GM21367 (cell line): Measurements from ENCODE around the gene ERCC6L.

Experiments
- ATAC-seq: cut with Tn5 transposase; IDR thresholded peaks from one replicate; pipeline ENCODE4 v1.9.1; 2021; ENCODE audit not compliant: unreplicated experiment

ERCC6L gene, protein sequence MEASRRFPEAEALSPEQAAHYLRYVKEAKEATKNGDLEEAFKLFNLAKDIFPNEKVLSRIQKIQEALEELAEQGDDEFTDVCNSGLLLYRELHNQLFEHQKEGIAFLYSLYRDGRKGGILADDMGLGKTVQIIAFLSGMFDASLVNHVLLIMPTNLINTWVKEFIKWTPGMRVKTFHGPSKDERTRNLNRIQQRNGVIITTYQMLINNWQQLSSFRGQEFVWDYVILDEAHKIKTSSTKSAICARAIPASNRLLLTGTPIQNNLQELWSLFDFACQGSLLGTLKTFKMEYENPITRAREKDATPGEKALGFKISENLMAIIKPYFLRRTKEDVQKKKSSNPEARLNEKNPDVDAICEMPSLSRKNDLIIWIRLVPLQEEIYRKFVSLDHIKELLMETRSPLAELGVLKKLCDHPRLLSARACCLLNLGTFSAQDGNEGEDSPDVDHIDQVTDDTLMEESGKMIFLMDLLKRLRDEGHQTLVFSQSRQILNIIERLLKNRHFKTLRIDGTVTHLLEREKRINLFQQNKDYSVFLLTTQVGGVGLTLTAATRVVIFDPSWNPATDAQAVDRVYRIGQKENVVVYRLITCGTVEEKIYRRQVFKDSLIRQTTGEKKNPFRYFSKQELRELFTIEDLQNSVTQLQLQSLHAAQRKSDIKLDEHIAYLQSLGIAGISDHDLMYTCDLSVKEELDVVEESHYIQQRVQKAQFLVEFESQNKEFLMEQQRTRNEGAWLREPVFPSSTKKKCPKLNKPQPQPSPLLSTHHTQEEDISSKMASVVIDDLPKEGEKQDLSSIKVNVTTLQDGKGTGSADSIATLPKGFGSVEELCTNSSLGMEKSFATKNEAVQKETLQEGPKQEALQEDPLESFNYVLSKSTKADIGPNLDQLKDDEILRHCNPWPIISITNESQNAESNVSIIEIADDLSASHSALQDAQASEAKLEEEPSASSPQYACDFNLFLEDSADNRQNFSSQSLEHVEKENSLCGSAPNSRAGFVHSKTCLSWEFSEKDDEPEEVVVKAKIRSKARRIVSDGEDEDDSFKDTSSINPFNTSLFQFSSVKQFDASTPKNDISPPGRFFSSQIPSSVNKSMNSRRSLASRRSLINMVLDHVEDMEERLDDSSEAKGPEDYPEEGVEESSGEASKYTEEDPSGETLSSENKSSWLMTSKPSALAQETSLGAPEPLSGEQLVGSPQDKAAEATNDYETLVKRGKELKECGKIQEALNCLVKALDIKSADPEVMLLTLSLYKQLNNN

DNA sequence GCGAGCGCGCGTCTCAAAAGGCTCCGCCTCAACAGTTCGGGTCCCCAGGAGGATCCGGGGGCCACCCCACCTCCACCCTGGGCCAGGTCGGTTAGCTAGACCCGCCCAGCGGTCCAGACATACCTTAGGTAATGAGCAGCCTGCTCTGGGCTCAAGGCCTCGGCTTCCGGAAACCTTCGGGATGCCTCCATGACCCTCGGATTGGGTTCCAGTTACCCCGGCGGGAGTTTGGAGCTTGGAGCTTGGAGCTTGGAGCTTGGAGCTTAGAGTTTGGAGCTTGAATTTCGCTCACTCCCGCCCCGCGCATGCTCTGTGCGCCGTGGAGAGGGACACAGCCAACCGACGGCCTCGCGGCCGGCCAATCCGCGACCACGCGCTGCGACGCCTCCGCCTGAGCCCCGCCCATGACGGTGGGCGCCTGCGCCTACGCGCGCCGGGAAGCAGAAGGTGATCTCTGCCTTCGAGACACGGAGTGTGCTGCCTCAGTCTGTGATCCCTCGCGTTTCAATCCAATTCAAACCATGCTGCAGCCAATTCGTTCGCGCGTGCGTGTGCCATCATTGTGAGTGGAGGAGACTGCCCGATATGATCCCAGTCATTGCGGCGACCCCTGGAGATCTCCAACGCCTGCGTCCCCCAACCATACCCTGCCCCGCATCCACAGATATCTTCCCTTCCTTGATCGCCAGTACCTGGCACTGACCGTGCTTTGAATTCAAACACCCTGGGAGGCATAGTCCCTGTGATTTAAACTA, at the start of gene ERCC6L:
ERCC6L (minus strand) TSS at position 307 of the 755 bp plus-strand sequence; CDS start at position 191, 116 bp downstream.
- peak; percentile 96 for ATAC-seq

DNA sequence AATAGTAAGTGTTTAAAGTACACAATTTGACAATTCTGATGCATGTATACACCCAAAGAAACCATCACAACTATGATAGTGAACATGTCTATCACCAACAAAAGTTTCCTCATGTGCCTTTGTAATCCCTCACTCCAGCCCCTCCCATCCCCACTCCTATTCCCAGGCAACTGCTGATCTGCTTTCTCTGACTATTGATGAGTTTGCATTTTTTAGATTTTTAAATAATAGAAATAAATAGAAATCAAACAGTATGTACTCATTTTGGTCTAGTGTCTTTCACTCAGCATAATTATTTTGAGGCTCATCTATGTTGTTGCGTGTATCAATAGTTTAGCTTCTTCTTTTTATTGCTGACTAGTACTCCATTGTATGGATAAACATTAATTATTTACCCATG, 43.5 kb upstream of the ERCC6L start:
- no peak for ATAC-seq

DNA sequence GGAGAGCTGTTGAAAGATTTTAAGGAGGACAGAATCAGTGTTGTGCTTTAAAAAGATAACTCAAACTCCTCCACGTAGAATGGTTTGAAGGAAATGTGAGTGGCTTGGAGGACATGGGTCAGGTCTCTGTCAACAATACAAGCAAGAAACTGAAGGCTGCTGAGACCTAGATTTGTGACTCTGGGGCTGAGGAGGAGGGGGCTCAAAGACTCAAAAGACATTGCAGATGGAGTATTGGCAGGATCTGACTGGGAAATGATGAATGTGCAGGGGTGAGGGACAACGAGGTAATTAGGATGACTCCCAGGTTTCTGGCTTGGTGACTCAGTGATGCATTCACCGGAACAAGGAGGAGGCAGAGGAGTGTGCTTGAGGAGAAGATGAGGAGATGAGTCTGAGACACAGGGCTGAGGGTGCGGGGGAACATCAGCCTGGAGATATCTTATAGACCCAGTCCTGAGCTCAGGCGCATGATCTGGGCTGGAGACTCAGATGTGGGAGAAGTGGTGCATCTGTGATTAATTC, 41.6 kb upstream of the ERCC6L start:
- ATAC-seq, result no peak

DNA sequence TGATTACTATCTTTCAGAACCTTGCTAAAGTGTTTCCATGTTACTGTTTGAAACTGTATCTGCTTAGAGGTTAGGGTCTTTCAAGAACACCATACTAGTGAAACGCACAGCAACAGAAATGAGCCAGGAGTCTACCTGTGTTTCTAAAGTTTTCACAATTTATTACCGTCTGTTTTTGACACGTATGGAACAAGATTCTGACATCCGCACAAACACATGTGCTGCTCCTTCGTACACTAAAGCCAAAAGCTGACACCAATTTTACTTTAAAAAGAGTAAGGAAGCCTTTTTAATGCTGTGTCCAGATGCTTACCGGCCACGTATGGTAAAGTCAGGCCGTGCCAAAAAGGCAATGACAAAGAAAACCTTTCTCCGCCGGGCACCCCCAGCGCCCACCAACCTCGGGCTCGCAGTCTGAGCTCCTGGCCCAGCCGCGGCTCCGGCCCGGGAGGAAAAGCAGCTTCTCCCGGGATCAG, 37.7 kb upstream of the ERCC6L start:
- ATAC-seq, result peak; percentile 22

DNA sequence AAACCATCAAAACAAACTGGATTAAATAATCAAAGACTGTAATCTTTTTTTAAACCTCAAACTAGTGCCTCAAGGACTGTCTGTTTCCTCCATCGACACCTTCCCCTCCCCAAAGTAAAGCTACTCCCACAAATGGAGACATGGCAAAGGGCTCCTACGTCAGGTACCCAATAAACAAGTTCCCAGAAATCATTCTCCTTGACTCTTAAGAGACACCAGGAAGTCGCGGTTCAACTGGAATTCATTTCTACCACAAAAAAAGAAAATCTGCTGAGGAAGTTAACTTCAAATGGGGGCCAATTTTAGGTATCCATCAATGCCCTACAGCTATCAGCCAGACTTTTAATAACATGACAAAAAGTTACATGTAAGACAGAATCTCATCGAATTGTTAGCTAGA, 35.7 kb upstream of the ERCC6L start:
- ATAC-seq, result no peak

DNA sequence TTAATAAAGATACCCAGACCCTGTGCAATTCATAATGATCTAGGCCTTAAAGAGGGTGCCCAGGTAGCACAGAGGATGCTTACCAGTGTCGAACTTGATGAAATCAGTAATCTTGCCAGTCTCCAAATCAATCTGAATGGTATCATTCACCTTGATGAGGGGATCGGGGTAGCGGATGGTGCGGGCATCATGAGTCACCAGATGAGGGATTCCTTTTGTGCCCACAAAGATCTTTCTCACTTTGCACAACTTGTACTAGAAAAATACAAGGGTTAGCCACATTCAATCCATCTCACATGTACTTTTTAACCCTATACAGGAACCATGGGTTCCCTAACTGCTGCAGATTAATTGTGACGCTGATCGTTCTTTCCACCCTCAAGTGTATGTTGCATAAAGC, 34.9 kb upstream of the ERCC6L start:
- no peak for ATAC-seq

DNA sequence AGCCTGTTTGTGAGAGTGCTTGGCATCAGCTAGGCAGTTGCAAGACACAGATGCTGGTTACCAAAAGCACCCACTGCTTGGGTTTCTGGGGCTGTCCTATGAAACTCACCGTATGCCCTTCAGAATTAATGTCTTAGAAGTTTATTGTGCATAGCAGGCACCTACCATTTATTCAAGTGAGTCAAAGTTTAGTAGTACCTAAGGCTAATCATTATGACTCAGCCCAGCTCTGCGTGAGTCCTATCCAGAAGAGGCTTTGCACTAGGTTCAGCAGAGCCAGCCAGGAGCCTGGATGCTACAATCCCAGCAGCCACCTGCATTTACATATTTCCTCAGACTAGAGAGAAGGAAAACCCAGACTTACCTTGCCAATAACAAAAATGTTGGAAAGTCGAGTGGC, 34.0 kb upstream of the ERCC6L start:
- ATAC-seq, result no peak

DNA sequence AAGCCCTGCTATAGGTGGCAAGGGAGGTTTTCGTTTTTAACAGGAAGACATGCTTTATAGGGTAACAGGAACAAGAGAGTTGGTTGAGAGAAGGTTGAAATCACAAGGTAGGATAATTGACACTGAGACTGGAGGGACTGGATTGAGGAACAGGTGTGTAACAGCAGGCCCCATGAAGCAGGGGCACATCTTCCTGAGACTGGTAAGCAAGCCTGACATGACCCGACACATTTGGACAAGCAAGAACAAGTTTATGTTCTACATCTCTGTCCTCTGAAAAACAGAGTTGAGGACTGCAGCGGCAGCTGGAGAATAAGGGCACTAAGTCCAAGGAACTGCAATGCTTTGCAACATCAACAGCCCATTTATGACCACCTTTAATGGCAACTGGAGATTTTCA, 33.0 kb upstream of the ERCC6L start:
- no peak for ATAC-seq

DNA sequence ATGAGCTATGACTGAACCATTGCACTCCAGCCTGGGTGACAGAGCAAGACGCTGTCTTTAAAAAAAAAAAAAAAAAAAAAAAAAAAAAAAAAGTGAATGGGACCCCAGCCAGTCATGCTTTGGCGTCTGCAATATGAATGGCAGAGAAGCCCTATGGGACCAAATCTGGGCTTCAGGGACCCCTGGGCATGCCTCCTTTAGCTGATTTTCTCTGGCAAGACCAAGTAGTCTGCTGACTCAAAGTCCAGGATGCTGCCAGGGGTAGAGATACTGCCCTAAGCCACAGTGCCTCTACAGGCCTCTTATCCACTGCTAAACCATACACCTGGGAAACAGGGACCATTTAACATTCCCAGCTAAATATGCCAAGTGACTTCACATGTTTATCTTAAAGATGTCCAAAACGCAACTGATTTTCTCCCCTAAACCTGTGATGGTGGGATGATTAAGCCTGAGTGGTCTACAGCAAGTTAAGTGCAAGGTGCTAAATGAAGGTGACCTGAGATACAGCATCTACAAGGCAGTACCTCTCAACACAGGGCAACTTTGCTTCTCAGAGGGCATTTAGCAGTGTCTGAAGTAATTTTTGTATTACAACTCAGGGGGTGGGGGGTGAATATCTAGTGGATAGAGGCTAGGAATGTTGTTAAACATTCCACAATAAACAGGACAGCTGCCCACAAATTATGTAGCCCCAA, 32.4 kb upstream of the ERCC6L start:
- ATAC-seq, result no peak

DNA sequence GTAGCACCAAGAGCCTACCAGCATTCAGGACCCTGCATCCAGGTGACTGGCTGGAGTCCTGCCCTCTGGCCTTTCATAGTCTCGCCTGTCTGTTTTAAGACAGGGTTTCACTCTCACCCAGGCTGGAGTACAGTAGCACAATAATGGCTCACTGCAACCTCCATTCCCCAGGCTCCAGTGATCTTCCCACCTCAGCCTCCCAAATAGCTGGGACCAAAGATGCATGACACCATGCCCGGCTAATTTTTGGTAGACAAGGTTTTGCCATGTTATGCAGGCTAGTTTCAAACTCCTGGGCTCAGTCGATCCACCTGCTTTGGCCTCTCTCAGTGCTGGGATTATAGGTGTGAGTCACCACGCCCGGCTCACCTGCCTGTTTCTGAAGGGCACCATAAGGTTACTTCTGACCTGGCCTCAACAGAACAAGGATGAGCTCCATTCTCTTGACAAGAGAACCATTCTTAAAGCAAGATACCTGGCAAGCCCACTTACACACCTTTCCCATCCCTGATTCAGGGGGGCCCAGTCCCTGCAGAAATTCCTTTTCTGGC, 31.6 kb upstream of the ERCC6L start:
- no peak for ATAC-seq

DNA sequence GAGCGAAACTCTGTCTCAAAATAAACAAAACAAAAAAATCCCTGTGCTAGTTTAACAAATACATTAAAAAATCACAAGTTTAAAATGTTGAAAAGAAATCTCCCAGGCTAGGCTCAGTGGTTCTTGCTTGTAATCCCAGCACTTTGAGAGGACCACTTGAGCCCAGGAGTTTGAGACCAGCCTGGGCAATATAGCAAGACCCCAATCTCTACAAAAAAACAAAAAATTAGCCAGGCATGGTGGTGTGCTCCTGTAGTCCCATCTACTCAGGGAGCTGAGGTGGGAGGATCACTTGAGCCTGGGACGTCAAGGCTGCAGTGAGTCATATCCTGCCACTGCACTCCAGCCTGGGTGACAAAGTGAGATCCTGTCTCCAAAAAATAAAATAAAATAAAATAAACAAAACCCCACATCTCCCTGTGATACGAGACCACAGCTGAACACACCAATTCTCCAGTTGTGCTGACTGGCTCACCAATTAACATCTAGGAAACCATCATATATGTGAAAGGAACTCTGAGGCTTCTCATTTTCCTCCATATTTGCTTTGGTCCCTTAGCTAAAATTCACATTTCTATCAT, 30.9 kb upstream of the ERCC6L start:
- ATAC-seq, result no peak

DNA sequence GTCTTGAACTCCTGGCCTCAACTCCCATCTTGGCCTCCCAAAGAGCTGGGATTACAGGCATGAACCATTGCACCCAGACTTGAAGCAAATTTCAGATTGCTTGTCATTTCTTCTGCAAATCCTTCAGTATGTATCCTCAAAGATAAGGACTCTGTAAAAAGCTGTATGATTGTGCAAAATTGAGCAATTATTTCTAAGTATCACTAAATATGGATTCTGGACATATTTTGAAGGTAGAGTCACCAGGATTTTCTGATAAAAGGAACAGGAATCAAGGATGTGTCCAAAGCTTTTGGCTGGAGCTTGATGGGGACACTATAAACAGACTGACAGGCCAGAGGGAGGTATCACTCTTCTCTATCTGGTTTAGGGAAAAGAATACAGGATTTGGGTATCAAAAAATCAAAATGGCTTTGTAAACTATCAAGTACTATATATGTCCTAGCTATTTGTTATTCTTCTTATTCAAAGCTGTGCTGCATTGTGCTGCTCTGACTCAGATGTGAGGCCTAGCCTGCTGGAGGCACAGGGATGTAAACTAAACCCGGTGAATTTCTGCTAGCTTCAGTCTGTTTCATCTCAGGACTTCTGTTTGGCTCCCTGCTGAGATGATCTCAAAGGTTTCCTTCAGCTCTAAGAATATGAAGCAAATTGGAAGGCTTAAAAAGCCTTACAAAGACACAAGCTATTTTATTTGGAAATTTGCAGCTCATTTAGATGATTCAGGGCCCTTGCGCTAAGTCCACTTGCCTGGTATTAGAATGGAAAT, 30.0 kb upstream of the ERCC6L start:
- no peak for ATAC-seq

DNA sequence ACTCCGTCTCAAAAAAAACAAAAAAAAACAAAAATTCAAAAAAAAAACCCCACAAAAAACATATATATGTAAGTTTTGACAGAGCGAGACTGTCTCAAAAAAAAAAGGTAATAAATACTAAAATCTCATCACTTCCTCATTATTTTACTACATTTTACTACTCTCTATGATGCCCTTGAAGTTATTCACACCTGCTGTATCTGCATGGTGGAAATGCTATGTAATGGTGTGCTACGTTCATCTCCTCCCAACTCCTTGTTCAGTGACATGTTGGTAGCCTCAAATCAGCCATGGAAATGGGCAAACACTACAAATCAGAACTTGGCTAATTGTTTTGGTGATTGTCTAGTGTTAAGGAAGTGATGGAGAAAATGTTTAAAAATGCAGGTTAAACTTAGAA, 26.4 kb upstream of the ERCC6L start:
- ATAC-seq, result no peak

DNA sequence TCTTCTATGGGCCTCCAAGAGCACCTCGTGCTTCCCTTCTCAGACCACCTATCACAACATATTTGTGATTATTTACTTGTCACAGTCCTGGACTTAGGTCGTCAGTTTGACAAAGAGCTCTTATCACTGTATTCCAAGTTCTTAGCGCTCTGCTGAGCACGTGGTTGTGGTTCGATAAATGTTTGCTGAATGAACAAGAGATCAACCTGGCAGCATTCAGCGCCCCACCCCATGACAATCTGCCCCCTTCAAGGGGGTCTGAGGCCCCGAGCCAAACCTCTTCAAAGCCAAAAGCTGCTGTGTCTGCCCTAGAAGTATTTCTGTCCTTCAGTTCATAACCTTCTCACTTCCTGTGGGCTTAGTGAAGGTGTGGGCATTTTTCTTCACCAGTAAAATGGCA, 23.2 kb upstream of the ERCC6L start:
- no peak for ATAC-seq

DNA sequence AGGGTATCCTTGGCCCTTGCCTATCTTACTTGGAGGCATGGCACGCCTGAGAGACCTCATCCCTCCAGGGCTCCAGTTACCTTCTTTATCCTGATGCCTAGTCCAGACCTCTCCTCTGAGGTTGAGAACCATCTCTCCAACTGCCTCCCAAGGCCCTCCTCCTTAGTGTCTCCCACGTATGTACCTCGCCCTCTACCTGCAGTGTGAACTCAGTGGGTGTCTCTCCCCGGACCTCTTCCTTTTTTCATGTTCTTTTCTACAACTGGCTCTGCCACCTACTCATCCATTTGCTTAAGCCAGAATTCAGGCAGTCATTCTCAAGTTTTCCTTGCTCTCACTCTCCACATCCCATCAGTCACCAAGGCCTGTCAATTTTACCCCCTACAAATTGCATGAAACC, 21.6 kb upstream of the ERCC6L start:
- no peak for ATAC-seq

DNA sequence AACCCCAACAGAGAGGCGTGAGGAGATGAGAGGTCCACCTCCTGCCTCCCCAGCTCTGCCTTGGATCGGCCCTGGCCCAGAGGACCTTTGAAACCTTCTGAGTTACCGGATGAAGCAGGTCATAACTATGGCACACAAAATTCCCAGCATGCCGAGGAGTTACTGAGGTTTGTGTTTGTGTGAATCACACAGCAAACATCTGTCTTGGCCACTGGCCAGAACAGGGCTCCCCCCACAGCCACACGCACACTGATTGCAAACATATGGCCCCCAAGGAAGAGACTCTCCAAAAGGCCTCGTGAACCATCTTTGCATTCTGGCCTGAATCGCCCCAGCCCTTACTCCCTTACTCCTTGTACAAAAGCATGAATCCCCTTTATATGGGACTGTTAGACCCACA, 19.3 kb upstream of the ERCC6L start:
- no peak for ATAC-seq

DNA sequence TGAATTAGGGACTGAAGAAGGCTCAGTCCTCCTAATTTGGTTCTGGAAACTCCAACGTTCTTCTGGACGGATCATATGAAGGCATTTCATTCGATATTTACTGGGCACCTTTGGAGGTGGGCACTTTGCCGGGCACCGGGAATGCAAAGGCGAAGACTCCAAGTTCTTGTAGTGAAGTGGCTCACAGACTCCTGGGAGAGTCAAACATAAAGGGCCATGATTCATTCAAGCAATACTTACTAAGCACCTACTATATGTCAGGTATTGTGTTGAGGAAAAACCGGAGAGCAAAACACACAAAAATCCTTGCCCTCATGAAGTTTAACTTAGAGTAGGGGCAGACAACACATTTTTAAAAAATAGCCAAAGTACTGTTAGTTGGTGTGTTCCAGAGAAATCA, 17.0 kb upstream of the ERCC6L start:
- ATAC-seq, result no peak

DNA sequence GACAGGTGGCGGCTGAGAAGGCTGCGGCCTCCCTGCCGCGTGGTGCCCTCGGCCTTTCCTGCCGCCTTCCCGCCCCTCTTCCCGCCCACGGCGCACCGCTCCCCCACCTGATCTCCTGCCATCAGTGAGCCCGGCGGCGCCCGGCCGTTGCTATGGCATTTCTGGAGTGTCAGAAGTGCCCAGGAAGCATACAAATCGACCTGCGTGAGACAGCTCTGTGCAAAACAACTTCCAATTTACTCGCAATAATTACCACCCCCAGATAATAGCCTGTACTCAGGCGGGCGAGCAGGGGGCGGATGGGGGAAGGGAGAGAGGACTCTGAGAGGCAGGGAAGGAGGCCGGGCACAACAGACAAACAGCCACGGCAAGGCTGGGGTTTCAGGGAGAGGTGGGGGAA, 16.6 kb upstream of the ERCC6L start:
- no peak for ATAC-seq
